Mesendoderm (in vitro differentiated cells): ENCODE measurements around the gene SPAG8.

Experiments used
- DNase-seq: peaks from one replicate; pipeline ENCODE4 v3.0.0; 2013
- H2AK5ac ChIP-seq: 2 replicates; pipeline ENCODE4 v1.6.1; 2013; ENCODE audit warnings: low read length, inconsistent platforms
- H2BK120ac ChIP-seq: 2 replicates; pipeline ENCODE4 v1.6.1; 2013; ENCODE audit warnings: low read depth, mild to moderate bottlenecking, low read length, moderate library complexity, mixed read lengths
- H2BK15ac ChIP-seq: replicated peaks from 2 replicates; pipeline ENCODE4 v1.6.1; 2013; ENCODE audit warnings: low read depth, mild to moderate bottlenecking, moderate library complexity
- H2BK5ac ChIP-seq: 2 replicates; pipeline ENCODE4 v1.6.1; 2013; ENCODE audit warnings: low read length, inconsistent platforms
- H3K18ac ChIP-seq: 2 replicates; pipeline ENCODE4 v1.6.1; 2013; ENCODE audit warnings: mild to moderate bottlenecking, low read length, mixed read lengths
- H3K23ac ChIP-seq: one replicate; pipeline ENCODE4 v1.6.1; 2013; ENCODE audit warnings: low read length
- H3K27ac ChIP-seq: 2 replicates; pipeline ENCODE4 v1.5.1; 2013; ENCODE audit warnings: low read depth, mild to moderate bottlenecking, inconsistent platforms, low read length, moderate library complexity
- H3K27me3 ChIP-seq: 2 replicates; pipeline ENCODE4 v1.6.1; 2013; ENCODE audit warnings: low read length, control low read depth, mild to moderate bottlenecking, inconsistent platforms; ENCODE audit not compliant: insufficient read depth, poor library complexity
- H3K36me3 ChIP-seq: 2 replicates; pipeline ENCODE4 v1.6.1; 2013; ENCODE audit warnings: low read length, inconsistent platforms; ENCODE audit not compliant: control insufficient read depth, insufficient read depth
- H3K4ac ChIP-seq: one replicate; pipeline ENCODE4 v1.6.1; 2013; ENCODE audit warnings: low read depth, mild to moderate bottlenecking, low read length, moderate library complexity
- H3K4me1 ChIP-seq: 2 replicates; pipeline ENCODE4 v1.6.1; 2013; ENCODE audit warnings: low read depth, low read length, inconsistent platforms; ENCODE audit not compliant: control insufficient read depth
- H3K4me2 ChIP-seq: 2 replicates; pipeline ENCODE4 v1.6.1; 2013; ENCODE audit warnings: low read length
- H3K4me3 ChIP-seq: 2 replicates; pipeline ENCODE4 v1.5.1; 2013; ENCODE audit warnings: mild to moderate bottlenecking, low read length
- H3K56ac ChIP-seq: one replicate; pipeline ENCODE4 v1.6.1; 2013; ENCODE audit warnings: low read length
- H3K79me1 ChIP-seq: 2 replicates; pipeline ENCODE4 v1.6.1; 2013; ENCODE audit warnings: low read length, inconsistent platforms
- H3K79me2 ChIP-seq: 2 replicates; pipeline ENCODE4 v1.6.1; 2013; ENCODE audit warnings: mild to moderate bottlenecking, low read length; ENCODE audit not compliant: control insufficient read depth, insufficient read depth
- H3K9ac ChIP-seq: 2 replicates; pipeline ENCODE4 v1.6.1; 2013; ENCODE audit warnings: low read length, inconsistent platforms
- H4K5ac ChIP-seq: one replicate; pipeline ENCODE4 v1.6.1; 2013; ENCODE audit warnings: low read length
- H4K8ac ChIP-seq: one replicate; pipeline ENCODE4 v1.6.1; 2013; ENCODE audit warnings: low read depth, mild to moderate bottlenecking, control low read depth, low read length, moderate library complexity
- WGBS: extraction: QIAGEN DNeasy Blood & Tissue Kit; methylation state at CpG from one replicate; pipeline ENCODE4 v1.1.7; 2013; ENCODE audit warnings: low lambda C conversion rate, missing lambda C conversion rate; ENCODE audit not compliant: insufficient coverage; ENCODE audit errors: extremely low coverage; 5-methylcytosine and 5-hydroxymethylcytosine counted together

SPAG8 gene

GRCh38 chr9:35828716-35829083 is 16.6 kb upstream of the SPAG8 start, which contains the start of gene FAM221B:
Gene FAM221B (minus strand): TSS chr9:35828732. CDS start chr9:35826161, 2,571 bp downstream.
- Histone ChIP-seq H3K4ac (peak within 1 kb of the TSS; percentile 18), H3K18ac (peak within 1 kb of the TSS; percentile 95), H2BK15ac (no peak within 1 kb of the TSS), H4K5ac (no peak within 1 kb of the TSS), H3K79me2 (no peaks in the 10 kb centered on the region), H3K4me1 (peaks cover 6% of the 10 kb centered on the region), H2BK5ac (no peak within 1 kb of the TSS), H3K27ac (no peak within 1 kb of the TSS), H3K4me2 (peak within 1 kb of the TSS; percentile 98), H3K56ac (peak within 1 kb of the TSS; percentile 95), H3K9ac (peak within 1 kb of the TSS; percentile 92), H4K8ac (no peak within 1 kb of the TSS), H2BK120ac (no peak within 1 kb of the TSS), H3K27me3 (no peaks in the 10 kb centered on the region), H3K79me1 (no peaks in the 10 kb centered on the region), H3K36me3 (no peaks in the 10 kb centered on the region), H2AK5ac (no peak within 1 kb of the TSS), H3K23ac (peak within 1 kb of the TSS; percentile 15), H3K4me3 (peak within 1 kb of the TSS; percentile 70)
- no CpG with 5 or more reads among the region's 21 CpGs for WGBS
- peak; percentile 66 for DNase-seq

GRCh38 chr9:35827486-35827885 is 15.4 kb upstream of the SPAG8 start:
- H3K56ac ChIP-seq, result no peak overlapping the region
- no peak overlapping the region for H3K4me3 ChIP-seq
- H3K79me2 ChIP-seq, result no peaks in the 10 kb centered on the region
- no peaks in the 10 kb centered on the region for H3K27me3 ChIP-seq
- no peak overlapping the region for H2BK120ac ChIP-seq
- H3K36me3 ChIP-seq, result no peaks in the 10 kb centered on the region
- H3K79me1 ChIP-seq, result no peaks in the 10 kb centered on the region
- peaks cover 6% of the 10 kb centered on the region for H3K4me1 ChIP-seq
- no peak overlapping the region for H3K4ac ChIP-seq
- no peak overlapping the region for H2BK15ac ChIP-seq
- H3K23ac ChIP-seq, result no peak overlapping the region
- H2AK5ac ChIP-seq, result no peak overlapping the region
- H2BK5ac ChIP-seq, result no peak overlapping the region
- no CpG with 5 or more reads among the region's 3 CpGs for WGBS
- H3K4me2 ChIP-seq, result no peak overlapping the region
- no peak overlapping the region for H4K8ac ChIP-seq
- H3K18ac ChIP-seq, result no peak overlapping the region
- no peak overlapping the region for H4K5ac ChIP-seq
- H3K9ac ChIP-seq, result no peak overlapping the region
- DNase-seq, result no peak
- H3K27ac ChIP-seq, result no peak overlapping the region

GRCh38 chr9:35826071-35826701 is 14.1 kb upstream of the SPAG8 start:
- H3K4ac ChIP-seq, result no peak overlapping the region
- H2BK120ac ChIP-seq, result no peak overlapping the region
- H3K79me1 ChIP-seq, result no peaks in the 10 kb centered on the region
- no peaks in the 10 kb centered on the region for H3K79me2 ChIP-seq
- H3K18ac ChIP-seq, result no peak overlapping the region
- H3K27ac ChIP-seq, result no peak overlapping the region
- peaks cover 6% of the 10 kb centered on the region for H3K4me1 ChIP-seq
- H3K27me3 ChIP-seq, result no peaks in the 10 kb centered on the region
- H3K56ac ChIP-seq, result no peak overlapping the region
- no peak overlapping the region for H3K4me2 ChIP-seq
- no peak overlapping the region for H2BK15ac ChIP-seq
- no peaks in the 10 kb centered on the region for H3K36me3 ChIP-seq
- no peak overlapping the region for H4K8ac ChIP-seq
- no peak overlapping the region for H3K9ac ChIP-seq
- no CpG with 5 or more reads among the region's 4 CpGs for WGBS
- no peak overlapping the region for H2BK5ac ChIP-seq
- peak; percentile 76 for DNase-seq
- H3K23ac ChIP-seq, result no peak overlapping the region
- H2AK5ac ChIP-seq, result no peak overlapping the region
- no peak overlapping the region for H3K4me3 ChIP-seq
- no peak overlapping the region for H4K5ac ChIP-seq

- H3K36me3 ChIP-seq, result no peaks in the 10 kb centered on the region
- no peaks in the 10 kb centered on the region for H3K27me3 ChIP-seq
- H3K56ac ChIP-seq, result no peak overlapping the region
- no peak for DNase-seq
- no peak overlapping the region for H4K5ac ChIP-seq
- H3K4me1 ChIP-seq, result no peaks in the 10 kb centered on the region
- no peak overlapping the region for H3K23ac ChIP-seq
- H3K4me3 ChIP-seq, result no peak overlapping the region
- no peak overlapping the region for H2AK5ac ChIP-seq
- H3K79me2 ChIP-seq, result no peaks in the 10 kb centered on the region
- no peak overlapping the region for H4K8ac ChIP-seq
- no peak overlapping the region for H3K4me2 ChIP-seq
- H3K79me1 ChIP-seq, result no peaks in the 10 kb centered on the region
- no peak overlapping the region for H3K18ac ChIP-seq
- no peak overlapping the region for H2BK15ac ChIP-seq
- H3K4ac ChIP-seq, result no peak overlapping the region
- H2BK5ac ChIP-seq, result no peak overlapping the region
- H3K9ac ChIP-seq, result no peak overlapping the region
- no peak overlapping the region for H3K27ac ChIP-seq
- no peak overlapping the region for H2BK120ac ChIP-seq
Measured at GRCh38 chr9:35822926-35823325, 10.9 kb upstream of the SPAG8 start.

GRCh38 chr9:35820076-35820475 is 8.0 kb upstream of the SPAG8 start:
- Histone ChIP-seq H3K36me3 (no peaks in the 10 kb centered on the region), H3K27me3 (no peaks in the 10 kb centered on the region), H3K18ac (no peak overlapping the region), H3K4me2 (no peak overlapping the region), H4K8ac (no peak overlapping the region), H2BK15ac (no peak overlapping the region), H3K79me2 (no peaks in the 10 kb centered on the region), H2BK120ac (no peak overlapping the region), H2BK5ac (no peak overlapping the region), H3K27ac (no peak overlapping the region), H3K4ac (no peak overlapping the region), H3K4me1 (no peaks in the 10 kb centered on the region), H3K56ac (no peak overlapping the region), H3K9ac (no peak overlapping the region), H3K79me1 (no peaks in the 10 kb centered on the region), H3K4me3 (no peak overlapping the region), H2AK5ac (no peak overlapping the region), H3K23ac (no peak overlapping the region), H4K5ac (no peak overlapping the region)
- no peak for DNase-seq

- Histone ChIP-seq H3K27ac (no peak overlapping the region), H3K4me3 (no peak overlapping the region), H3K79me1 (no peaks in the 10 kb centered on the region), H3K56ac (no peak overlapping the region), H2BK120ac (no peak overlapping the region), H2AK5ac (no peak overlapping the region), H3K36me3 (no peaks in the 10 kb centered on the region), H2BK15ac (no peak overlapping the region), H3K4ac (no peak overlapping the region), H3K4me1 (peaks cover 4% of the 10 kb centered on the region), H4K8ac (no peak overlapping the region), H3K4me2 (no peak overlapping the region), H4K5ac (no peak overlapping the region), H3K79me2 (no peaks in the 10 kb centered on the region), H3K18ac (no peak overlapping the region), H3K9ac (no peak overlapping the region), H3K23ac (no peak overlapping the region), H2BK5ac (no peak overlapping the region), H3K27me3 (no peaks in the 10 kb centered on the region)
- no peak for DNase-seq
- WGBS, result no CpG with 5 or more reads among the region's 3 CpGs
Measured at GRCh38 chr9:35818341-35818740, 6.3 kb upstream of the SPAG8 start.
